HG03520 (cell line): Measurements from ENCODE around the gene TAMALIN.

Experiments used
- ATAC-seq: cut with Tn5 transposase; IDR thresholded peaks from one replicate; pipeline ENCODE4 v1.9.1; 2021; ENCODE audit warnings: mild to moderate bottlenecking, moderate library complexity; ENCODE audit not compliant: unreplicated experiment

TAMALIN gene

GRCh38 chr12:51980809-51981127 is 26.0 kb upstream of the TAMALIN start:
- ATAC-seq, result no peak

- no peak for ATAC-seq
These were observed 22.1 kb upstream of the TAMALIN start for GRCh38 chr12:51984657-51985056.

GRCh38 chr12:51985154-51985835 is 21.5 kb upstream of the TAMALIN start:
- ATAC-seq, result no peak

- no peak for ATAC-seq
These were observed 19.9 kb upstream of the TAMALIN start for GRCh38 chr12:51986834-51987233.

- no peak for ATAC-seq
These were observed 14.5 kb upstream of the TAMALIN start for GRCh38 chr12:51992246-51992645.

GRCh38 chr12:51994539-51994820 is 12.3 kb upstream of the TAMALIN start:
- ATAC-seq, result no peak

GRCh38 chr12:51994959-51995358 is 11.8 kb upstream of the TAMALIN start:
- ATAC-seq, result no peak

GRCh38 chr12:51997136-51997535 is 9.6 kb upstream of the TAMALIN start:
- no peak for ATAC-seq

GRCh38 chr12:52003016-52003550 is 3.7 kb upstream of the TAMALIN start:
- no peak for ATAC-seq

- no peak for ATAC-seq
These were observed 3.2 kb upstream of the TAMALIN start for GRCh38 chr12:52003591-52003990.

GRCh38 chr12:52004042-52004648 is 2.6 kb upstream of the TAMALIN start:
- ATAC-seq, result no peak

- no peak for ATAC-seq
These were observed 1.4 kb upstream of the TAMALIN start for GRCh38 chr12:52005218-52005902.

GRCh38 chr12:52005903-52006703 is 643 bp upstream of the TAMALIN start:
- no peak for ATAC-seq

- ATAC-seq, result no peak
These were observed 594 bp downstream of the TAMALIN start for GRCh38 chr12:52007158-52007921.

GRCh38 chr12:52007982-52008510 is 1.3 kb downstream of the TAMALIN start:
- no peak for ATAC-seq

- ATAC-seq, result no peak
These were observed 2.5 kb downstream of the TAMALIN start for GRCh38 chr12:52009081-52009751.

GRCh38 chr12:52010152-52010622 is 3.4 kb downstream of the TAMALIN start:
- no peak for ATAC-seq

GRCh38 chr12:52010692-52011601 is 4.2 kb downstream of the TAMALIN start:
- no peak for ATAC-seq
